T-cell (primary cell): ENCODE data around the gene MRPL45. TPM values are rescaled to one million over a fixed set of nuclear protein-coding genes. Genes with fewer than 3 reads are reported as not detected.

Experiments used
- ATAC-seq, 4 experiments: fragments of 200-7000 bp in 3 of 4; fragments of 150-1000 bp in 1 of 4; cut with Tn5 transposase; replicated peaks in 1 of 4; 1 replicate in 3 of 4; 2 replicates in 1 of 4; pipeline ENCODE4 v1.10.0; 2021; ENCODE audit warnings: moderate library complexity in 3 of 4, mild to moderate bottlenecking in 2 of 4, moderate number of reproducible peaks in 1 of 4
- CTCF ChIA-PET, 2 donors: fragments of 300-600 bp; sonication (Branson Sonifier 250); formaldehyde crosslinking; loops; one replicate each; lab custom pipeline; 2022; ENCODE audit warnings: antibody characterized with exemption in 2 of 2; lab: Charles Lee
- POLR2A ChIA-PET, 2 donors: fragments of 300-600 bp; sonication (Branson Sonifier 250); formaldehyde crosslinking; loops; one replicate each; lab custom pipeline; 2022; ENCODE audit warnings: antibody characterized with exemption in 2 of 2; lab: Charles Lee
- DNase-seq, 35 experiments: peaks; one replicate each; pipeline versions ENCODE4 v3.0.0 to v3.0.0-alpha.2; 2013 to 2023
- H3K27ac ChIP-seq: one replicate; pipeline ENCODE4 v1.5.1; 2013; ENCODE audit warnings: low read length
- H3K27me3 ChIP-seq, 2 experiments: replicated peaks in 1 of 2; 1 replicate in 1 of 2; 2 replicates in 1 of 2; pipeline versions ENCODE4 v1.6.1 to v1.7.0; 2013; ENCODE audit warnings: low read length in 1 of 2, mixed read lengths in 1 of 2; ENCODE audit not compliant: control insufficient read depth in 2 of 2, insufficient read depth in 2 of 2; ENCODE audit errors: extremely low read depth in 1 of 2
- H3K36me3 ChIP-seq, 2 donors: 1 replicate in 1 of 2; 2 replicates in 1 of 2; pipeline versions ENCODE4 v1.6.1 to v1.7.0; 2013; ENCODE audit warnings: low read length in 1 of 2; ENCODE audit not compliant: control insufficient read depth in 2 of 2, insufficient read depth in 1 of 2; ENCODE audit errors: extremely low read depth in 1 of 2
- H3K4me1 ChIP-seq, 2 experiments: 1 replicate in 1 of 2; 2 replicates in 1 of 2; pipeline versions ENCODE4 v1.6.1 to v1.7.0; 2013; ENCODE audit warnings: low read length in 2 of 2, mixed read lengths in 1 of 2; ENCODE audit not compliant: insufficient read depth in 2 of 2, control insufficient read depth in 1 of 2; ENCODE audit errors: extremely low read depth in 1 of 2
- H3K4me3 ChIP-seq, 2 donors: 1 replicate in 1 of 2; 2 replicates in 1 of 2; pipeline versions ENCODE4 v1.5.1 to v1.7.0; 2013; ENCODE audit warnings: mild to moderate bottlenecking in 2 of 2, low read length in 1 of 2, moderate library complexity in 1 of 2; ENCODE audit not compliant: control insufficient read depth in 1 of 2; ENCODE audit errors: extremely low read depth in 1 of 2
- H3K9me3 ChIP-seq: 2 replicates; pipeline ENCODE4 v1.7.0; 2013
- H3K27ac Mint-ChIP-seq, 2 donors: one replicate each; pipeline ENCODE4 v1.8.0; 2020 to 2021; ENCODE audit warnings: mild to moderate bottlenecking in 2 of 2, mixed read lengths in 2 of 2
- H3K27me3 Mint-ChIP-seq, 2 donors: one replicate each; pipeline ENCODE4 v1.8.0; 2021 to 2022; ENCODE audit warnings: mixed read lengths in 2 of 2
- H3K36me3 Mint-ChIP-seq: one replicate; pipeline ENCODE4 v1.8.0; 2021; ENCODE audit warnings: mixed read lengths
- H3K4me1 Mint-ChIP-seq, 3 donors: one replicate each; pipeline ENCODE4 v1.8.0; 2020 to 2022; ENCODE audit warnings: mixed read lengths in 3 of 3, mild to moderate bottlenecking in 1 of 3
- H3K4me3 Mint-ChIP-seq, 3 donors: one replicate each; pipeline ENCODE4 v1.8.0; 2020 to 2022; ENCODE audit warnings: mild to moderate bottlenecking in 3 of 3, mixed read lengths in 3 of 3, moderate library complexity in 3 of 3
- H3K9me3 Mint-ChIP-seq, 3 donors: one replicate each; pipeline ENCODE4 v1.8.0; 2020 to 2022; ENCODE audit warnings: mixed read lengths in 3 of 3
- WGBS: methylation state at CpG from one replicate; pipeline ENCODE4 v1.1.5; 2013; ENCODE audit warnings: missing lambda C conversion rate; ENCODE audit not compliant: insufficient coverage; 5-methylcytosine and 5-hydroxymethylcytosine counted together
- total RNA-seq, 35 experiments: library from RNA in 6 of 35; stranded (reverse) in 6 of 35; fragments of 120-200 nt in 1 of 35; gene quantifications; one replicate each; pipeline versions ENCODE4 v1.2.1 to v1.2.4 and lab custom pipeline; 2013 to 2026

Gene MRPL45
- total RNA-seq, 5 donors from 2014 or later (not counting 1 experiment from before 2014, with no cell fraction given), result 16.3 to 21.7 (median 19.5) TPM

DNA sequence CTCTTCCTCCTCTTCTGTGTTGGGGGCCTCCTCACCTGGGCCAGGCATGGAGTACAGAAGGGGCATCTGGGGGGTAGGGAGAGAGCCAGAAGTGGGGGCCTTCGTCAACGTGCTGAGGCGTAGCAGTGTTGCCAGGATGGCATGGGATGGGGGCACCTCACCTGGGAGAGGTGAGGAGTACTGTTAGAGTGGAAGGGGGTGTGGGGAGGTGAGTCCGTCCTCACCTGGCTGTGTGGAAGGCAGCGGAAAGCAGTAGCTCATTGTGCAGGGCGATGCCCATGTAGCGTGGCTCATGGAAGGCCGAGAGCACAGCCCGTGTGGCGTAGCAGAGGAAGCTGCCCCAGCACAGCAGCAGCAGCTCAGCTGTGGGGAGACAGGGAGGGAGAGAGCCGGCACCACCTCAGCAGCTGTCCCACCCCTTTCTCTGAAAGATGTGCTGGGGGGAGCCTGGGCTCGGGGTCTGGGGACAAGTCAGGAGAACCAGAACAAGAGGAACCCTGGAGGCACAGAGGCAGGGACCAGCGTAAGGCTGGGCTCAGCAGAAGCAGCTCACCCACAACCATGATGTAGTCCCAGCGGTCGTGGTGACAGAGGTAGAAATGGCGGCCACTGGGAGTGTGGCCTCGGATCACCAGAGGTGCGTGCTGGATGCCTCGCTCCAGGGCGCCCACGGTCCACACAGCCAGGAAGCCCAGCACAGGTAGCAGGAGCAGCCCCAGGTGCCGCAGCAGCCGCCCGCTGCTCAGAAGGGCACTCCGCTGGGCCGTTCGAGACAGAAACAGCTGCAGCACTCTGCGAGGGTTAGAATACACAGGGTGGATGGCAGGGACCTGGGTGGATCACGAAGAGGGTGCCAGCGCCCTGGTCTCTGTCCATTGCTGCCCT lies 37.8 kb downstream of the MRPL45 start:
- ATAC-seq (no peak), DNase-seq (no peak)
- Mint-ChIP-seq H3K9me3 (no peaks in the 10 kb centered on the region), H3K4me1 (no peaks in the 10 kb centered on the region), H3K27ac (no peak overlapping the region), H3K27me3 (peaks cover 10 to 13% of the 10 kb centered on the region in 2 donors), H3K36me3 (no peaks in the 10 kb centered on the region), H3K4me3 (no peak overlapping the region)
- Histone ChIP-seq H3K4me3 (no peak overlapping the region), H3K36me3 (no peaks in the 10 kb centered on the region), H3K9me3 (no peaks in the 10 kb centered on the region), H3K27me3 (peaks cover 0 to 51% of the 10 kb centered on the region in 2 experiments), H3K27ac (no peak overlapping the region), H3K4me1 (no peaks in the 10 kb centered on the region)
- ChIA-PET POLR2A (no interaction called here), CTCF (no interaction called here)
- 88% methylated on average over 28 of the region's 30 CpGs for WGBS

DNA sequence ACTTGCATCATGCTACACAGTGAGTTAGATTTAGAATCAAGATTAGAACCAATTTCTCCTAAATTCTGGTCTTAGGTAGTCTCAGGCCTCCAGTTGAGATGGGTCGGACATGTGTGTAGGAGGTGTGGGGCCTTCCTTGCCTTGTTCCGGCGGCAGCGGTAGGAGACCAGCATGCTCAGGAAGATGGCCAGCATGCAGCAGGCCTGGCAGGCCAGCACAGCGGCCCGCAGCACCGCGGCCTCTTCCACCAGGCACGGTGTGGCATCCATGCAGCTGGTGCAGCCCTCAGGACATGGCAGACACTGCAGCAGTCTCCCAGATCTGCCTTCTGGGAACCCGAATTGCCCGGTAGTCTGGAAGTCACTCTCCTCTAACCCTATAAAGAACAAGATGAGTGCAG lies 39.9 kb downstream of the MRPL45 start:
- no peak overlapping the region for H3K27ac ChIP-seq
- CTCF ChIA-PET, result no interaction called here

DNA sequence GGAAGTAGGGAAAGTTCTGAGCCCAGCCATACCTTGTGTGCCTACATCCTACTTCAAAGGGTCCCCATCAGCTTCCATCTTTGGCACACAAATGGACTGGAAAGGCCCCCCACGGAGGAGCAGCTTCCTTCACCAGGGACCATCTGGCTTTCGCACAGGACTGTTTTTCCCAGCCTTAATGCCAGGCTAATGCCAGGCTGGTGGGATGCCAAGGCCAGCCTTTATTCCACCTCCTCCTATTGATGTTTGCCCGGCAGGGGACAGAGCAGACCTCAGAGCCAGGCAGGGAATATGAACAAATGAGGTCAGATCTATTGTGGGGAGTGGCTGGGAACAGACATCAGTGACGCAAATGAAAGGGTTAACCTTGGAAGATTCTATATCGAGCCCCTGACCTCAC lies 41.1 kb downstream of the MRPL45 start:
- H3K27me3 ChIP-seq, result peaks cover 0 to 34% of the 10 kb centered on the region in 2 experiments
- Mint-ChIP-seq H3K27ac (no peak overlapping the region), H3K36me3 (no peaks in the 10 kb centered on the region), H3K9me3 (no peaks in the 10 kb centered on the region), H3K4me3 (no peak overlapping the region), H3K27me3 (peaks cover 7 to 13% of the 10 kb centered on the region in 2 donors), H3K4me1 (no peaks in the 10 kb centered on the region)
- 85% methylated on average over 2 of the region's 5 CpGs for WGBS
- H3K4me1 ChIP-seq, result no peaks in the 10 kb centered on the region
- CTCF ChIA-PET, result interaction anchor here in 1 of 2 donors (0.6 kb wide), 1 partner anchor 17 kb away, joined by 3 read pairs; no protein-coding TSS in a partner anchor
- ATAC-seq (no peak), DNase-seq (no peak)
- no peak overlapping the region for H3K4me3 ChIP-seq
- POLR2A ChIA-PET, result no interaction called here
- no peaks in the 10 kb centered on the region for H3K9me3 ChIP-seq
- no peak overlapping the region for H3K27ac ChIP-seq
- no peaks in the 10 kb centered on the region for H3K36me3 ChIP-seq

More for the DNA sequence above, 39.9 kb downstream of the MRPL45 start:
- Mint-ChIP-seq H3K36me3 (no peaks in the 10 kb centered on the region), H3K27me3 (peaks cover 9 to 10% of the 10 kb centered on the region in 2 donors), H3K27ac (no peak overlapping the region), H3K9me3 (no peaks in the 10 kb centered on the region), H3K4me1 (no peaks in the 10 kb centered on the region), H3K4me3 (no peak overlapping the region)
- 89% methylated on average over 10 of the region's 11 CpGs for WGBS
- H3K36me3 ChIP-seq, result no peaks in the 10 kb centered on the region
- H3K27me3 ChIP-seq, result peaks cover 0 to 35% of the 10 kb centered on the region in 2 experiments
- H3K4me3 ChIP-seq, result no peak overlapping the region
- ATAC-seq, result no peak
- no peak for DNase-seq
- POLR2A ChIA-PET, result no interaction called here
- H3K4me1 ChIP-seq, result no peaks in the 10 kb centered on the region
- no peaks in the 10 kb centered on the region for H3K9me3 ChIP-seq

DNA sequence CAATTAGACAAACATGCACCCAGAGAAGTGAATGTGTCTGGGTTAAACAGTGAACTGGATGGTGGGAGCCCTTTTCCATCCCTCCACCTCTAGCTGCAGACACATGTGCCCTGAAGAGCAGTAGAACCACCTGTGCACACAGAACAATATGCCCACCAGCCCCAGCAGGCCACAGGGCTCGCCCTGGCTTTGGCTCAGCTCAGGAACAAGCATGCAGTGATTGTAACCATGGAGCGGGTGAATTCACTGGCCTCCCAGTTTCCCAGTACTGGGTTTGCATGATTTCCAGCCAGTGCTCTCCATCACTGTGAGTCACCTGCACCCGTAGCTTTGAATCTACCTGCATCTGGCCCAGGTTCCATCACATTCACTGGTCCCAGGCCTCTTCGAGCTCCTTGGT lies 41.6 kb downstream of the MRPL45 start:
- no peaks in the 10 kb centered on the region for H3K36me3 ChIP-seq
- ChIA-PET POLR2A (no interaction called here), CTCF (interaction anchor here in 1 of 2 donors (0.6 kb wide), 1 partner anchor 17 kb away, joined by 3 read pairs; no protein-coding TSS in a partner anchor)
- WGBS, result 79% methylated on average over 4 of the region's 4 CpGs
- no peaks in the 10 kb centered on the region for H3K9me3 Mint-ChIP-seq
- H3K27me3 ChIP-seq, result peaks cover 0 to 34% of the 10 kb centered on the region in 2 experiments
- H3K4me3 Mint-ChIP-seq, result no peak overlapping the region
- ATAC-seq (no peak), DNase-seq (no peak)
- H3K27ac Mint-ChIP-seq, result no peak overlapping the region
- H3K27me3 Mint-ChIP-seq, result peaks cover 4 to 13% of the 10 kb centered on the region in 2 donors
- no peak overlapping the region for H3K4me3 ChIP-seq
- H3K4me1 Mint-ChIP-seq, result no peaks in the 10 kb centered on the region
- H3K36me3 Mint-ChIP-seq, result no peaks in the 10 kb centered on the region
- no peak overlapping the region for H3K27ac ChIP-seq
- no peaks in the 10 kb centered on the region for H3K9me3 ChIP-seq
- H3K4me1 ChIP-seq, result no peaks in the 10 kb centered on the region

DNA sequence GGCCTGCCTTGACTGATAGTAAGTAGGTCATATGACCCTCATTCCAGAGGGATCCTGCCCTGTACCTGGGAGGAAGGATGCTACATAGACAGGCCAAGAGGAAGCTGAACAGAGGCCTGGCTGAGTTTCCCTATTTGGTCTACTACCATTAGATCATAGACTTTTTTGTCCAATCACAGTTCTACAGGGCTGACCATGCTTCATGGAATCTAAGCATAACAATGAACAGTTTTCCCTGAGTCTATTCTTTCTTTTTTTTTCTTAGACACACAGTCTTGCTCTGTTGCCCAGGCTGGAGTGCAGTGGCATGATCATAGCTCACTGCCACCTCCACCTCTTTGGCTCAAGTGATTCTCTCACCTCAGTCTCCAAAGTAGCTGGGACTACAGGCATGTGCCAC lies 42.9 kb downstream of the MRPL45 start:
- peaks cover 8 to 10% of the 10 kb centered on the region in 2 donors for H3K27me3 Mint-ChIP-seq
- Histone ChIP-seq H3K36me3 (no peaks in the 10 kb centered on the region), H3K4me1 (no peaks in the 10 kb centered on the region), H3K4me3 (no peak overlapping the region), H3K27ac (no peak overlapping the region), H3K9me3 (no peaks in the 10 kb centered on the region), H3K27me3 (peaks cover 0 to 30% of the 10 kb centered on the region in 2 experiments)
- no peak overlapping the region for H3K27ac Mint-ChIP-seq
- no peak for DNase-seq
- no peaks in the 10 kb centered on the region for H3K36me3 Mint-ChIP-seq
- H3K4me1 Mint-ChIP-seq, result no peaks in the 10 kb centered on the region
- ATAC-seq, result no peak
- ChIA-PET CTCF (interaction anchor here in 1 of 2 donors (0.7 kb wide), 1 partner anchor 55 kb away, joined by 3 read pairs; no protein-coding TSS in a partner anchor), POLR2A (no interaction called here)
- no peaks in the 10 kb centered on the region for H3K9me3 Mint-ChIP-seq
- no peak overlapping the region for H3K4me3 Mint-ChIP-seq

DNA sequence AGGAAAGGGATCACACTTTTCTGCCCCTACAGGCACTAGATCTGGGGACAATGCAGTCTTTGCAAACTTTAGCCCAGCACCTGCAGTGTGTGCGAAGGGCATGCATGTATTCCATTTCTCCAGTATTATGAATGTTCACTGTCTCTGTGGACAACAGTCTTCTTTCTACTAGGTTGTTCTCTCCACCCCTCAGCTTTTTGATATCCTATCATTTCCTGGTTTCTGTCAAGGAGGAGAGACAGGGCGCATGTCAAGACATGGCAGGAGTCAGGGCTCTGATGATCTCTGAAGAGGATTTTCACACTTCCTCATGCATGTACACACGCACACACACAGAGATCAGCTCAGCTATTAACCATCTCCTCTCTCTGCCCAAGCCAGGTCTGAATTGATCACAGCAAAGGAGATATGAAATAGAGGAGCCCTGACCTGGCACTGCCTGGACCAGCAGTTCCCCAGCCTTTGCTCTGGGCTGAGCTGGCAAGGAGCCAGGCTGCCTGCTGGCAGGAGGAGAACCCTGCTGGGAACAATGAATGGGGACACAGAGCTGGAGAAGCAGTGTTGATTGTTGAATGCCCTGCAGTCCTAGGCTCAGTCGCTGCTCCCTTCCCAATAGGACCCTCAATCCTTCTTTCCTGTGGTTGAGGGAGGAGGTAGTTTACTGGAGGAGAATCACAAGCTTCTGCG lies 44.2 kb downstream of the MRPL45 start:
- no peak for ATAC-seq

More for the DNA sequence above, 44.2 kb downstream of the MRPL45 start:
- Mint-ChIP-seq H3K36me3 (no peaks in the 10 kb centered on the region), H3K27ac (no peak overlapping the region), H3K9me3 (no peaks in the 10 kb centered on the region), H3K27me3 (peaks cover 8 to 12% of the 10 kb centered on the region in 2 donors), H3K4me1 (no peaks in the 10 kb centered on the region), H3K4me3 (no peak overlapping the region)
- CTCF ChIA-PET, result interaction anchor here (0.5 to 0.6 kb wide), 2 partner anchors 26 to 73 kb away, joined by 3 to 6 read pairs; no protein-coding TSS in a partner anchor
- DNase-seq, result no peak
- Histone ChIP-seq H3K4me3 (no peak overlapping the region), H3K27ac (no peak overlapping the region), H3K36me3 (no peaks in the 10 kb centered on the region), H3K27me3 (peaks cover 0 to 29% of the 10 kb centered on the region in 2 experiments), H3K4me1 (no peaks in the 10 kb centered on the region), H3K9me3 (no peaks in the 10 kb centered on the region)
- WGBS, result 83% methylated on average over 2 of the region's 5 CpGs
- POLR2A ChIA-PET, result no interaction called here
